ENCODE results near the gene CYLD. TPM values are rescaled to one million over a fixed set of nuclear protein-coding genes. Genes with fewer than 3 reads are reported as not detected.

CYLD gene
- total RNA-seq, 1 experiment from 2014 or later, result 12.5 TPM

DNA sequence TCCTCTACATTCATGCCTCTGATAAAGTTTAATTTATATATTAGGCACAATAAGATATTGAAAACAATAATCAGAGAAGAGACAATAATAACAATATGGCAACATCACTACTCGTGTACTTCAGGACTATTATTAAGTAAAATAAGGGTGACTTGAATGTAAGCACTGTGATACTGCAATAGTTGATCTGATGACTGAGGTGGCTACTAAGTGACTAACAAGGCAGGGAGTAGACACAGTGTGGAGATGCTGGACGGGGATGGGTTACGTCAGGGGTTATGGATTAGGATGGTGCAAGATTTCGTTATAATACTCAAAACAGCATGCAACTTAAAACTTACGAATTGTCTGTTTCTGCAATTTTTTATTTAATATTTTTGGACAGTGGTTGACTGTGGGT is 32.5 kb downstream of the CYLD start:
- Histone ChIP-seq H3K4me1 (ENCODE audit: insufficient read depth, low read length) (no peaks in the 10 kb centered on the region), H4K5ac (ENCODE audit: insufficient read length, low read depth, low read length) (no peak overlapping the region), H3K27ac (ENCODE audit: insufficient read length, low read depth, low read length) (no peak overlapping the region), H3K9me3 (ENCODE audit: control insufficient read depth, low read depth, low read length) (no peaks in the 10 kb centered on the region), H4K8ac (replicated peaks; ENCODE audit: insufficient read length, low read depth, low read length) (no peak overlapping the region), H3K14ac (ENCODE audit: insufficient read depth, low read length) (no peak overlapping the region), H3K79me1 (ENCODE audit: insufficient read depth, low read depth, low read length, poor library complexity, severe bottlenecking) (no peaks in the 10 kb centered on the region), H4K20me1 (ENCODE audit: control insufficient read depth, insufficient read depth, insufficient read length) (no peaks in the 10 kb centered on the region), H2BK120ac (ENCODE audit: low read depth, low read length, poor library complexity, severe bottlenecking) (no peak overlapping the region), H3K23me2 (ENCODE audit: insufficient read length, low read depth, low read length, poor library complexity, severe bottlenecking) (no peaks in the 10 kb centered on the region), H3K56ac (ENCODE audit: insufficient read length, low read depth, low read length) (no peak overlapping the region), H3K9ac (ENCODE audit: extremely low read depth, insufficient read length, low read length) (no peak overlapping the region), H3K18ac (ENCODE audit: insufficient read length, low read depth, low read length) (no peak overlapping the region), H2BK12ac (ENCODE audit: insufficient read length, low read depth, low read length) (no peak overlapping the region), H3K79me2 (ENCODE audit: insufficient read depth, low read length) (no peaks in the 10 kb centered on the region), H3K27me3 (ENCODE audit: insufficient read depth, low read length) (no peaks in the 10 kb centered on the region), H4K91ac (ENCODE audit: insufficient read length, low read depth, low read length) (no peak overlapping the region), H2BK15ac (ENCODE audit: low read depth, low read length) (no peak overlapping the region), H2AK5ac (ENCODE audit: insufficient read length, low read length) (no peak overlapping the region), H3K4ac (ENCODE audit: low read depth, low read length) (no peak overlapping the region), H2AFZ (ENCODE audit: low read length) (no peak overlapping the region), H3T11ph (ENCODE audit: low read length) (no peak overlapping the region), H2BK20ac (ENCODE audit: low read depth, low read length, poor library complexity, severe bottlenecking) (no peak overlapping the region), H3K4me2 (ENCODE audit: insufficient read depth, insufficient read length, low read length) (no peak overlapping the region), H3K23ac (ENCODE audit: insufficient read length, low read depth, low read length) (no peak overlapping the region), H2BK5ac (ENCODE audit: insufficient read length, low read length) (no peak overlapping the region)
- TF ChIP-seq, protein P1, sequence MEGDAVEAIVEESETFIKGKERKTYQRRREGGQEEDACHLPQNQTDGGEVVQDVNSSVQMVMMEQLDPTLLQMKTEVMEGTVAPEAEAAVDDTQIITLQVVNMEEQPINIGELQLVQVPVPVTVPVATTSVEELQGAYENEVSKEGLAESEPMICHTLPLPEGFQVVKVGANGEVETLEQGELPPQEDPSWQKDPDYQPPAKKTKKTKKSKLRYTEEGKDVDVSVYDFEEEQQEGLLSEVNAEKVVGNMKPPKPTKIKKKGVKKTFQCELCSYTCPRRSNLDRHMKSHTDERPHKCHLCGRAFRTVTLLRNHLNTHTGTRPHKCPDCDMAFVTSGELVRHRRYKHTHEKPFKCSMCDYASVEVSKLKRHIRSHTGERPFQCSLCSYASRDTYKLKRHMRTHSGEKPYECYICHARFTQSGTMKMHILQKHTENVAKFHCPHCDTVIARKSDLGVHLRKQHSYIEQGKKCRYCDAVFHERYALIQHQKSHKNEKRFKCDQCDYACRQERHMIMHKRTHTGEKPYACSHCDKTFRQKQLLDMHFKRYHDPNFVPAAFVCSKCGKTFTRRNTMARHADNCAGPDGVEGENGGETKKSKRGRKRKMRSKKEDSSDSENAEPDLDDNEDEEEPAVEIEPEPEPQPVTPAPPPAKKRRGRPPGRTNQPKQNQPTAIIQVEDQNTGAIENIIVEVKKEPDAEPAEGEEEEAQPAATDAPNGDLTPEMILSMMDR (conservative IDR thresholded peaks at IDR 0.05), result no peak
- Mint-ChIP-seq H3K27me3 (ENCODE audit: low read depth) (no peaks in the 10 kb centered on the region; the same call in 1 of the 2 replicates), H3K9me3 (no peaks in the 10 kb centered on the region), H3K27ac (no peak overlapping the region), H3K4me3 (no peak overlapping the region), H3K4me1 (no peaks in the 10 kb centered on the region), H3K36me3 (ENCODE audit: insufficient read depth in 1 of 3, low read depth in 3 of 3) (no peaks in the 10 kb centered on the region)
- WGBS (ENCODE audit: extremely low coverage, insufficient read length, low lambda C conversion rate), result no CpG with 5 or more reads among the region's 5 CpGs
- no peak for DNase-seq

Measured in H9 (cell line).